Liver (tissue), 9 donors: ENCODE measurements around the gene STATH. TPM values are rescaled to one million over a fixed set of nuclear protein-coding genes. Genes with fewer than 3 reads are reported as not detected.

ENCODE experiments used
- DNase-seq: peaks from one replicate; pipeline ENCODE4 v3.0.0-alpha.2; 2017; ENCODE audit warnings: low spot score
- H3K27ac ChIP-seq, 2 donors: one replicate each; pipeline ENCODE4 v1.7.0; 2013; ENCODE audit warnings: inconsistent platforms in 2 of 2, low read length in 2 of 2, control low read depth in 1 of 2, low read depth in 1 of 2, mild to moderate bottlenecking in 1 of 2
- H3K27me3 ChIP-seq, 4 donors: one replicate each; pipeline versions ENCODE4 v1.6.1 to v1.7.0; 2013; ENCODE audit warnings: low read length in 3 of 4, inconsistent platforms in 1 of 4, mild to moderate bottlenecking in 1 of 4, moderate library complexity in 1 of 4; ENCODE audit not compliant: control insufficient read depth in 4 of 4, insufficient read depth in 4 of 4
- H3K36me3 ChIP-seq, 4 donors: one replicate each; pipeline versions ENCODE4 v1.6.1 to v1.7.0; 2013; ENCODE audit warnings: low read length in 3 of 4, mild to moderate bottlenecking in 3 of 4, low read depth in 1 of 4, moderate library complexity in 1 of 4; ENCODE audit not compliant: control insufficient read depth in 4 of 4, insufficient read depth in 3 of 4
- H3K4me1 ChIP-seq, 4 donors: one replicate each; pipeline versions ENCODE4 v1.6.1 to v1.7.0; 2013; ENCODE audit warnings: low read length in 3 of 4, mild to moderate bottlenecking in 3 of 4, moderate library complexity in 1 of 4; ENCODE audit not compliant: control insufficient read depth in 4 of 4, insufficient read depth in 4 of 4
- H3K4me3 ChIP-seq, 3 donors: one replicate each; pipeline versions ENCODE4 v1.6.1 to v1.7.0; 2013; ENCODE audit warnings: low read length in 3 of 3, control low read depth in 1 of 3, low read depth in 1 of 3, mild to moderate bottlenecking in 1 of 3
- H3K9ac ChIP-seq, 2 donors: one replicate each; pipeline ENCODE4 v1.7.0; 2013; ENCODE audit warnings: low read length in 2 of 2, mild to moderate bottlenecking in 2 of 2, moderate library complexity in 2 of 2, control low read depth in 1 of 2, low read depth in 1 of 2
- H3K9me3 ChIP-seq, 4 donors: one replicate each; pipeline versions ENCODE4 v1.6.1 to v1.7.0; 2013; ENCODE audit warnings: low read length in 3 of 4; ENCODE audit not compliant: control insufficient read depth in 4 of 4
- ATF3 ChIP-seq: IDR thresholded peaks from 2 replicates; pipeline ENCODE4 v1.6.1; 2016; ENCODE audit warnings: antibody characterized with exemption
- EGR1 ChIP-seq, 2 donors: IDR thresholded peaks; 2 replicates each; pipeline ENCODE4 v1.6.1; 2016 to 2018; ENCODE audit warnings: antibody characterized with exemption in 2 of 2, low read depth in 2 of 2
- FOXA1 ChIP-seq: IDR thresholded peaks from 2 replicates; pipeline ENCODE4 v1.6.1; 2016; ENCODE audit warnings: antibody characterized with exemption
- FOXA2 ChIP-seq: IDR thresholded peaks from 2 replicates; pipeline ENCODE4 v1.6.1; 2016; ENCODE audit warnings: antibody characterized with exemption
- GABPA ChIP-seq, 2 donors: IDR thresholded peaks in 1 of 2; conservative IDR thresholded peaks in 1 of 2; 2 replicates each; pipeline ENCODE4 v1.6.1; 2016; ENCODE audit warnings: antibody characterized with exemption in 2 of 2, mild to moderate bottlenecking in 1 of 2, moderate library complexity in 1 of 2
- HNF4A ChIP-seq, 2 donors: conservative IDR thresholded peaks; 2 replicates each; pipeline ENCODE4 v1.6.1; 2016; ENCODE audit warnings: antibody characterized with exemption in 2 of 2, mild to moderate bottlenecking in 2 of 2
- HNF4G ChIP-seq: IDR thresholded peaks from 2 replicates; pipeline ENCODE4 v1.6.1; 2016; ENCODE audit warnings: antibody characterized with exemption
- JUND ChIP-seq, 2 donors: IDR thresholded peaks; 2 replicates each; pipeline ENCODE4 v1.6.1; 2016; ENCODE audit warnings: antibody characterized with exemption in 2 of 2
- NR2F2 ChIP-seq: IDR thresholded peaks from 2 replicates; pipeline ENCODE4 v1.6.1; 2016; ENCODE audit warnings: antibody characterized with exemption
- RAD21 ChIP-seq, 2 donors: IDR thresholded peaks; 2 replicates each; pipeline ENCODE4 v1.6.1; 2016; ENCODE audit warnings: antibody characterized with exemption in 2 of 2, mild to moderate bottlenecking in 2 of 2
- REST ChIP-seq: IDR thresholded peaks from 2 replicates; pipeline ENCODE4 v1.6.1; 2016; ENCODE audit warnings: antibody characterized with exemption, mild to moderate bottlenecking
- RXRA ChIP-seq, 2 donors: IDR thresholded peaks; 2 replicates each; pipeline ENCODE4 v1.6.1; 2017 to 2018; ENCODE audit warnings: antibody characterized with exemption in 2 of 2, mild to moderate bottlenecking in 1 of 2
- SP1 ChIP-seq: IDR thresholded peaks from 2 replicates; pipeline ENCODE4 v1.6.1; 2018; ENCODE audit warnings: antibody characterized with exemption, mild to moderate bottlenecking
- TAF1 ChIP-seq: conservative IDR thresholded peaks from 2 replicates; pipeline ENCODE4 v1.6.1; 2016; ENCODE audit warnings: antibody characterized with exemption, mild to moderate bottlenecking
- YY1 ChIP-seq: IDR thresholded peaks from 2 replicates; pipeline ENCODE4 v1.6.1; 2016; ENCODE audit warnings: antibody characterized with exemption, mild to moderate bottlenecking
- ZBTB33 ChIP-seq: IDR thresholded peaks from 2 replicates; pipeline ENCODE4 v1.6.1; 2016; ENCODE audit warnings: antibody characterized with exemption
- WGBS: extraction: QIAGEN DNeasy Blood & Tissue Kit; methylation state at CpG from one replicate; pipeline ENCODE4 v1.1.7; 2013; 5-methylcytosine and 5-hydroxymethylcytosine counted together
- polyA plus RNA-seq, 2 donors: library from polyadenylated mRNA; stranded (reverse) in 1 of 2; unstranded in 1 of 2; fragments of 200-250 nt in 1 of 2; fragments of >200 nt in 1 of 2; fragmentation: Nextera tagmentation in 1 of 2; extraction: Ambion mirVana in 1 of 2; gene quantifications; one replicate each; pipeline versions ENCODE4 v1.2.1 to v1.2.3, GENCODE V29; 2013 to 2015
- total RNA-seq, 2 donors: library from RNA; depleted of rRNA; stranded (reverse); fragments of >200 nt; gene quantifications; one replicate each; pipeline ENCODE4 v1.2.3, GENCODE V29; 2014
- TF ChIP-seq, protein P1 (sequence below): fragments of 150-350 bp; IDR thresholded peaks from 2 replicates; pipeline ENCODE4 v1.5.1; 2017; ENCODE audit warnings: improper control_type of control experiment, low read depth, low read length; ENCODE audit not compliant: missing input control
- TF ChIP-seq, protein P2 (sequence below): IDR thresholded peaks from 2 replicates; pipeline ENCODE4 v1.6.1; 2016; ENCODE audit warnings: antibody characterized with exemption
- donor health status: healthy.
- donor health status: healthy.
- donor health status: healthy.
- donor health status: healthy.
- donor health status: healthy.

Gene STATH
- total and polyA plus RNA-seq, 4 donors, result not detected

GRCh38 chr4:69999420-69999819 is 3.7 kb downstream of the STATH start:
- H3K27me3 ChIP-seq, result no peaks in the 10 kb centered on the region
- DNase-seq, result no peak
- H3K9ac ChIP-seq, result no peak overlapping the region
- no peaks in the 10 kb centered on the region for H3K36me3 ChIP-seq
- 84% methylated on average over 3 of the region's 3 CpGs for WGBS
- no peak overlapping the region for H3K4me3 ChIP-seq
- H3K27ac ChIP-seq, result no peak overlapping the region
- no peaks in the 10 kb centered on the region for H3K4me1 ChIP-seq
- H3K9me3 ChIP-seq, result no peaks in the 10 kb centered on the region
- TF ChIP-seq GABPA (IDR thresholded peaks at IDR 0.05 in 1 of 2, conservative IDR thresholded peaks at IDR 0.05 in 1 of 2), result no peak
- TF ChIP-seq RXRA (IDR thresholded peaks at IDR 0.05), result no peak
- TF ChIP-seq NR2F2, result no peak
- TF ChIP-seq HNF4G, result no peak
- TF ChIP-seq ATF3, result no peak
- no peak for TF ChIP-seq ZBTB33
- no peak for TF ChIP-seq REST
- TF ChIP-seq HNF4A (conservative IDR thresholded peaks at IDR 0.05), result no peak
- no peak for TF ChIP-seq YY1
- TF ChIP-seq FOXA1, result no peak
- TF ChIP-seq SP1, result no peak
- TF ChIP-seq FOXA2, result no peak
- TF ChIP-seq, protein P1, sequence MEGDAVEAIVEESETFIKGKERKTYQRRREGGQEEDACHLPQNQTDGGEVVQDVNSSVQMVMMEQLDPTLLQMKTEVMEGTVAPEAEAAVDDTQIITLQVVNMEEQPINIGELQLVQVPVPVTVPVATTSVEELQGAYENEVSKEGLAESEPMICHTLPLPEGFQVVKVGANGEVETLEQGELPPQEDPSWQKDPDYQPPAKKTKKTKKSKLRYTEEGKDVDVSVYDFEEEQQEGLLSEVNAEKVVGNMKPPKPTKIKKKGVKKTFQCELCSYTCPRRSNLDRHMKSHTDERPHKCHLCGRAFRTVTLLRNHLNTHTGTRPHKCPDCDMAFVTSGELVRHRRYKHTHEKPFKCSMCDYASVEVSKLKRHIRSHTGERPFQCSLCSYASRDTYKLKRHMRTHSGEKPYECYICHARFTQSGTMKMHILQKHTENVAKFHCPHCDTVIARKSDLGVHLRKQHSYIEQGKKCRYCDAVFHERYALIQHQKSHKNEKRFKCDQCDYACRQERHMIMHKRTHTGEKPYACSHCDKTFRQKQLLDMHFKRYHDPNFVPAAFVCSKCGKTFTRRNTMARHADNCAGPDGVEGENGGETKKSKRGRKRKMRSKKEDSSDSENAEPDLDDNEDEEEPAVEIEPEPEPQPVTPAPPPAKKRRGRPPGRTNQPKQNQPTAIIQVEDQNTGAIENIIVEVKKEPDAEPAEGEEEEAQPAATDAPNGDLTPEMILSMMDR, result no peak
- no peak for TF ChIP-seq EGR1 (IDR thresholded peaks at IDR 0.05; ENCODE audit: low read depth in 2 of 2)
- no peak for TF ChIP-seq JUND (IDR thresholded peaks at IDR 0.05)
- TF ChIP-seq TAF1, result no peak
- no peak for TF ChIP-seq RAD21 (IDR thresholded peaks at IDR 0.05)
- TF ChIP-seq, protein P2, sequence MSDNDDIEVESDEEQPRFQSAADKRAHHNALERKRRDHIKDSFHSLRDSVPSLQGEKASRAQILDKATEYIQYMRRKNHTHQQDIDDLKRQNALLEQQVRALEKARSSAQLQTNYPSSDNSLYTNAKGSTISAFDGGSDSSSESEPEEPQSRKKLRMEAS, result no peak
